Measurements from ENCODE around the gene ESF1. TPM values are rescaled to one million over a fixed set of nuclear protein-coding genes. Genes with fewer than 3 reads are reported as not detected.

ESF1 gene
- total RNA-seq: 11.1 and 12.9 TPM in 2 replicates

GRCh38 chr20:13784893-13785715, at the start of gene ESF1, which contains the start of gene NDUFAF5:
ESF1 (minus strand) TSS chr20:13784919; CDS start chr20:13783140, 1,779 bp downstream.
NDUFAF5 (plus strand) TSS chr20:13785028; CDS start chr20:13785069, 41 bp downstream.
- Histone ChIP-seq H3K36me3 (ENCODE audit: control insufficient read depth, insufficient read depth, low read length) (peaks cover 2% of the 10 kb centered on the region), H3K27me3 (ENCODE audit: control insufficient read depth, insufficient read depth, low read length) (no peaks in the 10 kb centered on the region), H3K4me3 (ENCODE audit: low read depth, low read length) (peak within 1 kb of the TSS; percentile 97)
- no peak for TF ChIP-seq CTCF (IDR thresholded peaks at IDR 0.05; ENCODE audit: insufficient read depth, low read length, poor library complexity, severe bottlenecking)
- peak; percentile 88 for DNase-seq (ENCODE audit: low read depth)

GRCh38 chr20:13831476-13831875, 46.8 kb upstream of the ESF1 start:
- no peak for DNase-seq (ENCODE audit: low read depth)

GRCh38 chr20:13825465-13825864, 40.7 kb upstream of the ESF1 start:
- no peak for TF ChIP-seq CTCF (IDR thresholded peaks at IDR 0.05; ENCODE audit: insufficient read depth, low read length, poor library complexity, severe bottlenecking)
- no peak for DNase-seq (ENCODE audit: low read depth)
- H3K27me3 ChIP-seq (ENCODE audit: control insufficient read depth, insufficient read depth, low read length): no peaks in the 10 kb centered on the region
- H3K4me3 ChIP-seq (ENCODE audit: low read depth, low read length): no peak overlapping the region
- no peaks in the 10 kb centered on the region for H3K36me3 ChIP-seq (ENCODE audit: control insufficient read depth, insufficient read depth, low read length)

More at GRCh38 chr20:13831476-13831875, 46.8 kb upstream of the ESF1 start:
- Histone ChIP-seq H3K27me3 (ENCODE audit: control insufficient read depth, insufficient read depth, low read length) (no peaks in the 10 kb centered on the region), H3K4me3 (ENCODE audit: low read depth, low read length) (no peak overlapping the region), H3K36me3 (ENCODE audit: control insufficient read depth, insufficient read depth, low read length) (no peaks in the 10 kb centered on the region)
- TF ChIP-seq CTCF (IDR thresholded peaks at IDR 0.05; ENCODE audit: insufficient read depth, low read length, poor library complexity, severe bottlenecking): no peak

GRCh38 chr20:13824459-13824858, 39.7 kb upstream of the ESF1 start:
- no peak for TF ChIP-seq CTCF (IDR thresholded peaks at IDR 0.05; ENCODE audit: insufficient read depth, low read length, poor library complexity, severe bottlenecking)
- H3K36me3 ChIP-seq (ENCODE audit: control insufficient read depth, insufficient read depth, low read length): no peaks in the 10 kb centered on the region
- H3K27me3 ChIP-seq (ENCODE audit: control insufficient read depth, insufficient read depth, low read length): no peaks in the 10 kb centered on the region
- no peak overlapping the region for H3K4me3 ChIP-seq (ENCODE audit: low read depth, low read length)
- DNase-seq (ENCODE audit: low read depth): no peak

- no peak for TF ChIP-seq CTCF (IDR thresholded peaks at IDR 0.05; ENCODE audit: insufficient read depth, low read length, poor library complexity, severe bottlenecking)
- Histone ChIP-seq H3K36me3 (ENCODE audit: control insufficient read depth, insufficient read depth, low read length) (peaks cover 2% of the 10 kb centered on the region), H3K27me3 (ENCODE audit: control insufficient read depth, insufficient read depth, low read length) (no peaks in the 10 kb centered on the region), H3K4me3 (ENCODE audit: low read depth, low read length) (no peak overlapping the region)
- DNase-seq (ENCODE audit: low read depth): no peak
Observed at GRCh38 chr20:13822459-13822858, 37.7 kb upstream of the ESF1 start.
